Umbilical cord (tissue), 2 donors: ENCODE data around the gene TCFL5. TPM values are rescaled to one million over a fixed set of nuclear protein-coding genes. Genes with fewer than 3 reads are reported as not detected.
"Not testable (repeated sequence)": the region's sequence is repeated elsewhere in the genome, so short reads cannot be mapped to it uniquely, and the experiment has no call there.

Source experiments
- DNase-seq: peaks from one replicate; pipeline ENCODE4 v3.0.0-alpha.2; 2015; ENCODE audit warnings: low spot score
- total RNA-seq: library from RNA; depleted of rRNA; stranded (reverse); fragments of >200 nt; gene quantifications from one replicate; pipeline ENCODE4 v1.2.3, GENCODE V29; 2014; ENCODE audit warnings: low replicate concordance; ENCODE audit not compliant: insufficient read depth

Gene TCFL5
- total RNA-seq, 1 donor from 2014 or later: 21.9 TPM

- no peak for DNase-seq
Measured at GRCh38 chr20:62855120-62855519, 6.5 kb downstream of the TCFL5 start.

DNA sequence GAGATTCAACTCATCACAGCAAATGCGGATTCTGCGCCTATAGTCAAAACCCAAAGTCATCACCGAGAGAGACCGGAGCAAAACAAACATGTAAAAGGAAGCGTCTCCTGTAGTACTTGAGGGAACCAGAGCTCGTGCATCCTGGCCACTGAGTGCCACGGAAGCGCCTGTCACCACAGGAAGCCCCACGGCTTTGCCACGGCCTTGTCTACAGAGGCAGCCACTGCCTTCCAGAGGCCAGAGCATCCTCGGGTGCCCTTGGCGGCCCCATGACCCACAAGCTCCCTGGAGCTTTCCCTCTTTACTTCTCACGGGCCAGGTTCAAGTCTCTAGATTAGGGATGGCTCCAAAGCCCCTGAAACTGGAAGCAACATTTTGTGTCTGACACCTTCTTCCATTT is 7.5 kb downstream of the TCFL5 start:
- no peak for DNase-seq

- DNase-seq: not testable (repeated sequence)
Measured at GRCh38 chr20:62853304-62853703, 8.3 kb downstream of the TCFL5 start.

DNA sequence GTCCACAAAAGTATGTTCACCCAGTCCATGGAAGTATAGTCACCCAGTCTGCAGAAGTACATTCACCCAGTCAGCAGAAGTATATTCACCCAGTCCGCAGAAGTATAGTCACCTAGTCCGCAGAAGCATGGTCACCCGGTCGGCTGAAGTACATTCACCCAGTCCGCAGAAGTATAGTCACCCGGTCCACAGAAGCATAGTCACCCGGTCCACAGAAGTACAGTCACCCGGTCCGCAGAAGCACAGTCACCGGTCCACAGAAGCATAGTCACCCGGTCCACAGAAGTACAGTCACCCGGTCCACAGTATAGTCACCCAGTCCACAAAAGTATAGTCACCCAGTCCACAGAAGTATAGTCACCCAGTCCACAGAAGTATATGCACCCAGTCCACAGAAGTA is 8.8 kb downstream of the TCFL5 start:
- DNase-seq: no peak

- DNase-seq: no peak
Measured at GRCh38 chr20:62852196-62852595, 9.4 kb downstream of the TCFL5 start.

DNA sequence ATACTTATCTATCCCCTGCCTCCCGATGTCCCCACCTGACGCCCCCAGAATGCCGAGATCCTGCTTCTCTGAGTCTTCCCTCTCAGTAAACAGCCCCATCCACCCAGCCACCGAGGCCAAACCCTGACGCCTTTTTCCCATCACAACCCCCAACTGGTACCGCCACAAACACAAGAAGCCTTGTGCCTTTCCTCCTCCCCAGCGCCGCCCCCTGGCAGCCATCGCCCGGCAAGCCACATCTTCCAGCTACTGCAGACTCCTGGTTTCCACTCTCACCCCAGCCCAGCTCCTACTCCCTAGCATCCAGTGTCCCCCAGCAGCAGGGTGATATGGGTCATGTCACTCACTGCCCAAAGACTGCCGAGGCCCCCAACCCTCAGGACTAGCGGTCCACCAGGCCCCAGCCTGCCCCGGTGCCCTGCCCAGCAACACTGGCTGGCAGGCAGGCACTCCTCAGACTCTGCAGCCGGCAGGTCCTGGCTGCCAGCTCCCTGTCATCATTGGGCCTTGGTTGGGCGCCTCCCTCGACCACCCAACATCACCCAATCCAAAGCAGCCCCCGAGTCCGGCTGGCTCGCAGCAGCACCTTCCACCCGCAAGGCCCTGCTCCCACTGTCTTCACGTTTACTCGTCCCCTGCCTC is 11.2 kb downstream of the TCFL5 start:
- DNase-seq: no peak

- DNase-seq: no peak
Measured at GRCh38 chr20:62849431-62849830, 12.2 kb downstream of the TCFL5 start.

- DNase-seq: not testable (repeated sequence)
Measured at GRCh38 chr20:62848917-62849316, 12.7 kb downstream of the TCFL5 start.

- DNase-seq: peak; percentile 67
Measured at GRCh38 chr20:62846166-62846890, 15.3 kb downstream of the TCFL5 start.

GRCh38 chr20:62845416-62846160 is 16.0 kb downstream of the TCFL5 start:
- DNase-seq: peak; percentile 94

- DNase-seq: no peak
Measured at GRCh38 chr20:62844182-62844581, 17.4 kb downstream of the TCFL5 start.

- DNase-seq: no peak
Measured at GRCh38 chr20:62843656-62844055, 18.0 kb downstream of the TCFL5 start.

DNA sequence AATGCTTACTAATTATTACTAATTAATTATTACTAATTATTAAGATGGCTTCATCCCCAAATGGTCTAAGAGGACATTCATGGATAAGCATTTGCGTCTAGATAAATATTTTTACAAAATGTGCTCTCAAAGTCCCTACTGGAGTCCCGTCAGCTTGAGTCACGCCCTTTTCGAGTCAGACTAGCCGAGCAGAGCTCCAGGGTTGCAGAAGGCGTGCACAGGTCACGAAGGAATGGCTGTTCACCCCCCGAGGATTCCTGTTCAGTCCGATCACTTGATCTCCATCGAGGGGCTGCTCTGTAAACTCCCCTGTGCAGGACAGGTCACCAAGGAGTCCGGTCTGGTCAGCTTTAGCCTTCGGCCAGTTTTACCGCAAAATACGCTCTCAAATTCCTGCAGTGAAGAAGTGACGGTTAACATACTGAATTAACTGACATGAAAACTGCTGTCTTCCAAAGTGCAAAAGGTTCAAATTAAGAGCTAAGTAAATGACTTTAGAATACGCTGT is 19.9 kb downstream of the TCFL5 start:
- no peak for DNase-seq

GRCh38 chr20:62840244-62841197 is 21.1 kb downstream of the TCFL5 start:
- DNase-seq: no peak

DNA sequence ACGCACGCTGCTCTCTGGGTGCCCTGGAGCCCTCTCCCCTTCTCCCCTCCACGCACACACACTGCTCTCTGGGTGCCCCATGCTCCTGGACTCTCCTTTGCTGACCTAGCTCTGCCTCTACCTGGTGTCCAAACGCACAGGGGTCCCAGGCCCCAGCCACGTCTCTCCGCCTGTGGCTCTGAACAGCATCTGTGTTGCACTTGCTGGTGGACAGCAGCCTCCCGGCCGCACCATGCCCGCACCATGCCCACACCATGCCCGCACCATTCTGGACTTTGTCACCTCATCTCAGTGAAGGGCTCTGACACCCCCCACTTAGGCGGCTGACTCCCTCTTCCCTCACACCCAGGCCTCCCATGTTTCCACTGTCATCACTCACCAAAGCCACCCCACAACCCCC is 21.8 kb downstream of the TCFL5 start:
- DNase-seq: no peak

GRCh38 chr20:62839261-62839660 is 22.4 kb downstream of the TCFL5 start:
- no peak for DNase-seq

GRCh38 chr20:62838128-62838891 is 23.3 kb downstream of the TCFL5 start:
- no peak for DNase-seq

DNA sequence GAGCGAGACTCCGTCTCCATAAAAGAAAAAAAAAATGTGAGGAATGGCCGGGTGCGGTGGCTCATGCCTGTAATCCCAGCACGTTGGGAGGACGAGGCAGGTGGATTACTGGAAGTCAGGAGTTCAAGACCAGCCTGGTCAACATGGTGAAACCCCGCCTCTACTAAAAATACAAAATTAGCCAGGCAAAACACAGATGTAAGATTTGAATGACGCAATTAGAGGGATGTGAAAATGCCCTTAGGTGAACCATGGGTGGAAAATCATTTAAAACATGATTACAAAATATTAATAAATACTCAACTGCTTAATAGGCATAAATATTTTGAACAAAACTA is 23.9 kb downstream of the TCFL5 start:
- DNase-seq: no peak

- DNase-seq: no peak
Measured at GRCh38 chr20:62836967-62837490, 24.6 kb downstream of the TCFL5 start.
